IMR-90 (cell line): ENCODE measurements around the gene GOLGA5. TPM values are rescaled to one million over a fixed set of nuclear protein-coding genes. Genes with fewer than 3 reads are reported as not detected.
"Not testable (repeated sequence)": the region's sequence is repeated elsewhere in the genome, so short reads cannot be mapped to it uniquely, and the experiment has no call there.

Source experiments
- ATAC-seq: fragments of 200-7000 bp; cut with Tn5 transposase; 2 replicates; pipeline ENCODE4 v1.9.1; 2020; ENCODE audit warnings: low read depth, mild to moderate bottlenecking, moderate library complexity
- BruUV-seq: library from RNA; stranded (reverse); fragments of 400-500 nt; replicated peaks from 2 replicates; lab custom pipeline; 2021; lab: Mats Ljungman, UMichigan
- CTCF ChIA-PET: fragments of 300-600 bp; formaldehyde crosslinking; extraction: SDS; loops from one replicate; lab custom pipeline; 2021; ENCODE audit warnings: antibody characterized with exemption; lab: Yijun Ruan, JAX
- POLR2A ChIA-PET: fragments of 300-600 bp; sonication (Branson Sonifier 250); formaldehyde crosslinking; loops from one replicate; lab custom pipeline; 2022; ENCODE audit warnings: antibody characterized with exemption; ENCODE audit not compliant: unreplicated experiment; lab: Charles Lee
- DNase-seq: peaks from one replicate; pipeline ENCODE4 v3.0.0; 2013
- H2AFZ ChIP-seq: replicated peaks from 2 replicates; pipeline ENCODE3; 2013; ENCODE audit warnings: low read length, mild to moderate bottlenecking; ENCODE audit not compliant: poor library complexity
- H2AK5ac ChIP-seq: 2 replicates; pipeline ENCODE4 v1.6.1; 2013; ENCODE audit warnings: low read depth, low read length, inconsistent platforms
- H2AK9ac ChIP-seq: replicated peaks from 2 replicates; pipeline ENCODE3; 2013; ENCODE audit warnings: mild to moderate bottlenecking, low read depth, low read length, moderate library complexity; ENCODE audit not compliant: poor library complexity
- H2BK120ac ChIP-seq: 2 replicates; pipeline ENCODE4 v1.6.1; 2013; ENCODE audit warnings: low read depth, low read length, inconsistent platforms
- H2BK15ac ChIP-seq: 3 replicates; pipeline ENCODE4 v1.6.1; 2013; ENCODE audit warnings: low read depth, low read length, inconsistent platforms
- H2BK20ac ChIP-seq: 2 replicates; pipeline ENCODE4 v1.6.1; 2013; ENCODE audit warnings: low read depth, mild to moderate bottlenecking, inconsistent platforms, low read length, moderate library complexity
- H2BK5ac ChIP-seq: 2 replicates; pipeline ENCODE4 v1.6.1; 2013; ENCODE audit warnings: mild to moderate bottlenecking, low read depth, low read length, inconsistent platforms; ENCODE audit not compliant: poor library complexity, severe bottlenecking
- H3K14ac ChIP-seq: replicated peaks from 2 replicates; pipeline ENCODE4 v1.6.1; 2013; ENCODE audit warnings: low read depth, low read length, inconsistent platforms
- H3K18ac ChIP-seq: 2 replicates; pipeline ENCODE4 v1.6.1; 2013; ENCODE audit warnings: low read depth, low read length, control low read depth
- H3K23ac ChIP-seq: 2 replicates; pipeline ENCODE4 v1.6.1; 2013; ENCODE audit warnings: low read depth, low read length, inconsistent platforms
- H3K27ac ChIP-seq: 2 replicates; pipeline ENCODE4 v1.5.1; 2013; ENCODE audit warnings: mild to moderate bottlenecking, control low read depth, low read length; ENCODE audit not compliant: insufficient read depth
- H3K27me3 ChIP-seq: 2 replicates; pipeline ENCODE4 v1.6.1; 2013; ENCODE audit warnings: low read length; ENCODE audit not compliant: control insufficient read depth, insufficient read depth
- H3K36me3 ChIP-seq: 2 replicates; pipeline ENCODE4 v1.6.1; 2013; ENCODE audit warnings: low read length, mixed read lengths; ENCODE audit not compliant: control insufficient read depth, insufficient read depth
- H3K4ac ChIP-seq: 2 replicates; pipeline ENCODE4 v1.6.1; 2013; ENCODE audit warnings: low read depth, low read length, inconsistent platforms
- H3K4me1 ChIP-seq: 2 replicates; pipeline ENCODE4 v1.6.1; 2013; ENCODE audit warnings: low read length, mixed read lengths; ENCODE audit not compliant: control insufficient read depth, insufficient read depth
- H3K4me2 ChIP-seq: 2 replicates; pipeline ENCODE4 v1.6.1; 2013; ENCODE audit warnings: low read depth, mild to moderate bottlenecking, control low read depth, low read length, moderate library complexity
- H3K4me3 ChIP-seq: 2 replicates; pipeline ENCODE4 v1.5.1; 2013; ENCODE audit warnings: low read depth, mild to moderate bottlenecking, control low read depth, low read length, moderate library complexity; ENCODE audit not compliant: insufficient read depth
- H3K56ac ChIP-seq: 2 replicates; pipeline ENCODE4 v1.6.1; 2013; ENCODE audit warnings: low read length, inconsistent platforms; ENCODE audit not compliant: insufficient read depth; ENCODE audit errors: extremely low read depth
- H3K79me1 ChIP-seq, 2 experiments: 2 replicates each; pipeline ENCODE4 v1.6.1; 2013; ENCODE audit warnings: low read length in 2 of 2, inconsistent platforms in 1 of 2, low read depth in 1 of 2
- H3K9ac ChIP-seq: 2 replicates; pipeline ENCODE4 v1.6.1; 2013; ENCODE audit warnings: low read depth, low read length, control low read depth
- H3K9me1 ChIP-seq: 2 replicates; pipeline ENCODE4 v1.6.1; 2013; ENCODE audit warnings: low read length, inconsistent platforms; ENCODE audit not compliant: insufficient read depth
- H3K9me3 ChIP-seq: 2 replicates; pipeline ENCODE4 v1.6.1; 2013; ENCODE audit warnings: low read length; ENCODE audit not compliant: control insufficient read depth, insufficient read depth
- H4K20me1 ChIP-seq: 2 replicates; pipeline ENCODE4 v1.6.1; 2013; ENCODE audit warnings: low read length, inconsistent platforms; ENCODE audit not compliant: insufficient read depth
- H4K5ac ChIP-seq: 2 replicates; pipeline ENCODE4 v1.6.1; 2013; ENCODE audit warnings: mild to moderate bottlenecking, low read depth, low read length, control low read depth
- H4K8ac ChIP-seq, 2 experiments: 2 replicates each; pipeline ENCODE4 v1.6.1; 2013; ENCODE audit warnings: low read depth in 2 of 2, low read length in 2 of 2, control low read depth in 1 of 2, inconsistent platforms in 1 of 2
- H4K91ac ChIP-seq: 2 replicates; pipeline ENCODE4 v1.6.1; 2013; ENCODE audit warnings: low read depth, low read length, inconsistent platforms; ENCODE audit not compliant: insufficient read depth
- WGBS, 2 experiments: methylation state at CpG; one replicate each; pipeline versions ENCODE4 v1.1.5 to v1.1.7; 2013; ENCODE audit warnings: missing lambda C conversion rate in 2 of 2; ENCODE audit not compliant: insufficient read length in 1 of 2; ENCODE audit errors: extremely low coverage in 2 of 2; 5-methylcytosine and 5-hydroxymethylcytosine counted together
- dilution Hi-C: fragments of 300-500 bp; cut with HindIII; formaldehyde crosslinking; loops from one replicate; pipeline ENCODE4 v1.14.3; 2018; ENCODE audit warnings: low sequenced_read_pairs; ENCODE audit not compliant: unreplicated experiment
- in situ Hi-C: fragments of 300-500 bp; cut with MboI; formaldehyde crosslinking; loops from 3 replicates; pipeline ENCODE4 v1.14.3; 2019; ENCODE audit warnings: low sequenced_read_pairs, inconsistent platforms, mixed read lengths
- intact Hi-C: fragments of 100-400 bp; cut with micrococcal nuclease; formaldehyde crosslinking; loops from 2 replicates; pipeline ENCODE4 v1.10.0; 2022
- polyA plus RNA-seq, 3 experiments: library from polyadenylated mRNA; depleted of rRNA; stranded (reverse); fragments of >200 nt; gene quantifications; 2 replicates each; pipeline ENCODE4 v1.2.3, GENCODE V29; 2012; ENCODE audit warnings: low replicate concordance in 1 of 3
- total RNA-seq: library from RNA; depleted of rRNA; stranded (reverse); fragments of >200 nt; gene quantifications from 2 replicates; pipeline ENCODE4 v1.2.3, GENCODE V29; 2012

The GOLGA5 gene
- total and polyA plus RNA-seq, 2 of the 4 experiments (the other 2 are of a cell fraction) = 35.0 to 59.5 TPM

DNA sequence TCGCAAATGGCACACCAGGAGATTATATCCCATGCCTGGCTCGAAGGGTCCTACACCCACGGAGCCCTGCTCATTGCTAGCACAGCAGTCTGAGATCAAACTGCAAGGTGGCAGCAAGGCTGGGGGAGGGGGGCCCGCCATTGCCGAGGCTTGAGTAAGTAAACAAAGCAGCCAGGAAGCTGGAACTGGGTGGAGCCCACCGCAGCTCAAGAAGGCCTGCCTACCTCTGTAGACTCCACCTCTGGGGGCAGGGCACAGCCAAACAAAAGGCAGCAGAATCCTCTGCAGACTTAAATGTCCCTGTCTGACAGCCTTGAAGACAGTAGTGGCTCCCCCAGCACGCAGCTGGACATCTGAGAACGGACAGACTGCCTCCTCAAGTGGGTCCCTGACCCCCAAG, 59.0 kb downstream of the GOLGA5 start:
- H4K5ac ChIP-seq, H4K91ac ChIP-seq, H3K4me3 ChIP-seq, H2AK9ac ChIP-seq, H3K56ac ChIP-seq, H3K18ac ChIP-seq, DNase-seq, H3K23ac ChIP-seq, H2BK15ac ChIP-seq, H2AFZ ChIP-seq, H2BK120ac ChIP-seq, H3K9ac ChIP-seq, H3K27me3 ChIP-seq, H2BK5ac ChIP-seq, H3K4me1 ChIP-seq, ATAC-seq, H2AK5ac ChIP-seq, H3K14ac ChIP-seq, intact Hi-C loops, H4K8ac ChIP-seq, H3K36me3 ChIP-seq, H3K27ac ChIP-seq, H4K20me1 ChIP-seq, POLR2A ChIA-PET, H3K4ac ChIP-seq, H2BK20ac ChIP-seq, H3K79me1 ChIP-seq, BruUV-seq, H3K9me1 ChIP-seq, CTCF ChIA-PET, H3K9me3 ChIP-seq, dilution Hi-C loops, H3K4me2 ChIP-seq, in situ Hi-C loops: not testable (repeated sequence)
- WGBS, 2 experiments = 42% methylated on average over 2 of the region's 8 CpGs; no CpG with 5 or more reads in 1 of the 2 experiments
